ENCODE measurements around the gene NRM.

- TF ChIP-seq CTCF (IDR thresholded peaks at IDR 0.05) (no peak), EP300 (IDR thresholded peaks at IDR 0.05) (no peak)
Measured at GRCh38 chr6:30690403-30691207, at the start of gene NRM.
